GM18951 (cell line): ENCODE results near the gene CTNNA2.

Source experiments
- POLR2A ChIP-seq: IDR thresholded peaks from 4 replicates; pipeline ENCODE4 v1.6.1; 2011; ENCODE audit warnings: mild to moderate bottlenecking; ENCODE audit not compliant: insufficient read length, insufficient read depth; ENCODE audit errors: extremely low read depth
- in situ Hi-C: fragments of 300-500 bp; cut with MboI; formaldehyde crosslinking; loops from one replicate; pipeline ENCODE4 v1.12.0; 2022; ENCODE audit warnings: low sequenced_read_pairs, mixed read lengths, inconsistent platforms; ENCODE audit not compliant: unreplicated experiment

Gene CTNNA2

DNA sequence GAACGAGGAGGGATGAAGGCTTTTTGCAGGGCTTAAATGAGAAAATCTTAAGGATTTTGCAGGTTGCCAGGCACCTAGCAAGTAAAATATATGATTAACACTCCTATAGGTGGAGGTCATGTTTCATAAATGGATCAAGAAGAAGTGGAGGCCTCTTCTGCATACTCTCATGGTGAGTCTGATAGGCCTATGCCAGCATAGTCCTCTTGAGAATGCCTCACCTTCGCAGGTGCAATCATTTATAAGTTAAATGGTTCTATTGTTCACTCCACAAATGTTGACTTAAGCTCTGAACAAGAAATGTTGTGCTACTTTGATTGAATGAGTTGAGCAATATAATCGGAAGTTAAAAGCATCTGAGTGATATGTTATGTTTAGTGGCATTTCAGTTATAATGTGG, 779.6 kb downstream of the CTNNA2 start:
- in situ Hi-C loops = no loop called here
- no peak for TF ChIP-seq POLR2A

GRCh38 chr2:80293039-80293438, 780.2 kb downstream of the CTNNA2 start:
- in situ Hi-C loops = no loop called here
- TF ChIP-seq POLR2A = no peak

- in situ Hi-C loops = no loop called here
- no peak for TF ChIP-seq POLR2A
Measured at GRCh38 chr2:80298954-80299353, 786.1 kb downstream of the CTNNA2 start.

GRCh38 chr2:80299661-80300060, 786.8 kb downstream of the CTNNA2 start:
- in situ Hi-C loops = no loop called here
- TF ChIP-seq POLR2A = no peak

DNA sequence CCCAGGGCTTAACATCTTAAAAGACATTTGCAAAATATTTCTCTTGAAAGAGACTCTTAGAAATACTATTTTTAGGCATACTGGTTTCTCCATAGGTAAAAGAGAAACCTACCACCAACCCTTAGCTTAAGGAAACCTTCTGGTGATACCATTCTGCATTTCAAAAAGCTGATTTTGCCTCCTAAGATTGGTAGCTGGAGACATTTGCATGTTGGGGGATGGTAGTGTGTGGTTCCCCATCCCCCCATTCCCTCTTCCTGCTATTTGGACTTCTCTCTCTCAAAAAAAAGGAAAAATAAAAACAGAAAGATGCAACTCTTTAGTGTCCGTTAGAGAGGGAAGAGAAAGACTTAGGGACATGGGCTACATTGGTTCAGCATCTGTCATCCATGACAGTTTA, 787.5 kb downstream of the CTNNA2 start:
- no peak for TF ChIP-seq POLR2A

GRCh38 chr2:80300954-80301353, 788.1 kb downstream of the CTNNA2 start:
- in situ Hi-C loops = no loop called here
- no peak for TF ChIP-seq POLR2A

More for the DNA sequence above, 787.5 kb downstream of the CTNNA2 start:
- in situ Hi-C loops = no loop called here

DNA sequence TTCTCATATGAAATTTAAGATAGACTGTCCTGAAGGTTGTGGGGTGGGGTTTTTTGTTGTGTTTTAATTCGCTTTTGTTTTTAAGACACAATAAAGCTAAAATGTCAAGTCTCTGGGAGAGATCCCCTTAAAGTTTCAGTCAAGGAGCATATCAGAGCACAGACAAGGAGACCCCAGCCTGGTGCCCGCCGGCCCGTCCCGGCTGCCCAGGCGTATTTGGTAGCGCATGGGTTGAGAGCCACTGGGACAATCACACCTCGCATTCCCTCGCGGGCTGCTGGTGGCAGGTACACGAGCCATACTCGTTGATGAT, 789.1 kb downstream of the CTNNA2 start:
- TF ChIP-seq POLR2A = no peak
- in situ Hi-C loops = no loop called here

DNA sequence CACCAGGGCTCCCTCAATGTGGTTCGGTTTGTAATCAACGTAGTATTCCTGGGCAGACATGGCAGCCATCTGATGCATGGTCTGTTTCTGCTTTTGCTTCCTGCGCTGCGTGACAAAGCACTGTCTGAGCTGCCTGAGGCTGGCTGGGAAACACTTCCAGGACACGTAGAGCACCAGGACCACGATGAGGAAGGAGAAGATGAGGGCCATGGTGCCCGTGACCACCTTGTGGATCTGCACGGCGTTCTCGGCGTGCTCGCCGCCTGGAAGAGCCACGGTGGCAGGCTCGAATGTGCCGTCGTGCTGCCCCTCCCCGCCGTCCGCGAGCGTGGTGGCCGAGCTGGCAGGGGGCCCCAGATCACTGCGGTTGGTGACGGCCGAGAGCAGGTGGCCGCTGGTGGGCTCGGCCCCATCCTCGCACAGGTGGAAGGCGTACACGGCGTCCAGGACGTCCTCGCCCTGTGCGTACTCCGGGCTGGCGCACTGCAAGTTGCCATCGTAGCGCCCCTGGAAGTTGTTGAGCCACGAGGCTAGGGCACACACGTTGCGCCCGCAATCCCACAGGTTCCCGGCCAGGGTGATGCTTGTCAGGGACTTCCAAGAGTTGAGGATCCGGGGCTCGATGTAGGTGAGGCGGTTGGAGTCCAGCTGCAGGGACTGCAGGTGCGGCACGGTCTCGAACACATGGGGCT, 789.6 kb downstream of the CTNNA2 start:
- TF ChIP-seq POLR2A = no peak
- in situ Hi-C loops = no loop called here

- in situ Hi-C loops = no loop called here
- no peak for TF ChIP-seq POLR2A
Measured at GRCh38 chr2:80303006-80303908, 790.4 kb downstream of the CTNNA2 start.

- no peak for TF ChIP-seq POLR2A
Measured at GRCh38 chr2:80303909-80304837, 791.3 kb downstream of the CTNNA2 start, which contains the start of gene LRRTM1. Gene LRRTM1, minus strand, starts transcription at chr2:80304752. Its CDS starts 933 bp downstream, at chr2:80303819.

DNA sequence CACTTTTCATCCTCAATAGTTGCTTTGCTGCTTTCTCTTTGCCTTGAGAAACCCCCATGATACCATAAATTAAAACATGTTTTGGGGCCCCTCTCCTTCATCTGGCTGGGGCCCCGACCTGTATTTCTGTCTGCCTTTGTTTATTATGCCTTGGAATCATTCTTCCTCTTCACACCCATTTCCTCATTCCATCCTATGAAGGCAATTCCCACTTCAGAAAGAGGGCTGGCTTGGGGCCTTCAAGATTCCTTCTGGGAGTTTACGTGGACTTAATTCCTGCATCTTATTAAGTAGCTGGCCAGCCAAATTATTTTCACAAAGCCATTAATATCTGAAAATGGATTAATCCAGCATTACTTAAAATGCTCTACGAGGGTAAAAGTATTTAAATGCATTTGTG, 798.5 kb downstream of the CTNNA2 start:
- in situ Hi-C loops = no loop called here
- no peak for TF ChIP-seq POLR2A

More at GRCh38 chr2:80303909-80304837, 791.3 kb downstream of the CTNNA2 start, which contains the start of gene LRRTM1:
- in situ Hi-C loops = no loop called here

- in situ Hi-C loops = no loop called here
- no peak for TF ChIP-seq POLR2A
Measured at GRCh38 chr2:80312282-80312839, 799.5 kb downstream of the CTNNA2 start.
